SU-DHL-6 (cell line): ENCODE data around the gene GSK3B.

Experiments
- H2AFZ ChIP-seq: fragments of 200-600 bp; sonication (generic); 2 replicates; pipeline ENCODE4 v1.6.1; 2014; ENCODE audit warnings: low read depth, mild to moderate bottlenecking, moderate library complexity, mixed read lengths, antibody characterized with exemption, low read length; ENCODE audit not compliant: severe bottlenecking
- H3F3A ChIP-seq: fragments of 200-600 bp; shearing (Covaris generic); 2 replicates; pipeline ENCODE4 v1.6.0; 2016; ENCODE audit warnings: antibody characterized with exemption, mild to moderate bottlenecking; ENCODE audit not compliant: insufficient read depth
- H3K27ac ChIP-seq: fragments of 200-600 bp; sonication (generic); 2 replicates; pipeline ENCODE4 v1.5.1; 2016; ENCODE audit warnings: low read depth, mild to moderate bottlenecking, low read length, moderate library complexity, mixed read lengths
- H3K27me3 ChIP-seq: fragments of 200-600 bp; sonication (generic), shearing (Covaris generic); 2 replicates; pipeline ENCODE4 v1.6.0; 2014; ENCODE audit warnings: mild to moderate bottlenecking, low read length
- H3K36me3 ChIP-seq: fragments of 200-600 bp; sonication (generic); 2 replicates; pipeline ENCODE4 v1.6.1; 2014; ENCODE audit warnings: mild to moderate bottlenecking, low read length, mixed read lengths
- H3K4me2 ChIP-seq: fragments of 300-600, 200-600 bp; shearing (Covaris generic), sonication (generic); 2 replicates; pipeline ENCODE4 v1.6.0; 2014; ENCODE audit warnings: low read length, low read depth, mild to moderate bottlenecking; ENCODE audit not compliant: poor library complexity, severe bottlenecking
- H3K4me3 ChIP-seq: fragments of 200-600 bp; sonication (generic); 2 replicates; pipeline ENCODE4 v1.5.1; 2014; ENCODE audit warnings: antibody characterized with exemption, low read length, mild to moderate bottlenecking, mixed read lengths; ENCODE audit not compliant: insufficient read depth, poor library complexity, severe bottlenecking
- H3K79me2 ChIP-seq: fragments of 200-600 bp; sonication (generic); 2 replicates; pipeline ENCODE4 v1.6.1; 2014; ENCODE audit warnings: mild to moderate bottlenecking, low read length, moderate library complexity; ENCODE audit not compliant: insufficient read depth
- H3K9ac ChIP-seq: fragments of 200-600 bp; sonication (generic); 2 replicates; pipeline ENCODE4 v1.7.0; 2014; ENCODE audit warnings: mild to moderate bottlenecking, low read length
- H3K9me2 ChIP-seq: fragments of 200-600 bp; sonication (generic); replicated peaks from 2 replicates; pipeline ENCODE4 v1.6.1; 2014; ENCODE audit warnings: low read length; ENCODE audit not compliant: insufficient read depth
- H3K9me3 ChIP-seq: fragments of 200-600 bp; sonication (generic); 2 replicates; pipeline ENCODE4 v1.6.1; 2014; ENCODE audit warnings: low read length, mixed read lengths; ENCODE audit not compliant: insufficient read depth
- H4K20me1 ChIP-seq: fragments of 200-600 bp; sonication (generic); 2 replicates; pipeline ENCODE4 v1.6.1; 2014; ENCODE audit warnings: low read depth, mild to moderate bottlenecking, antibody characterized with exemption, low read length, moderate library complexity, mixed read lengths
- EZH2phosphoT487 ChIP-seq: fragments of 200-600 bp; sonication (generic), shearing (Covaris generic); conservative IDR thresholded peaks from 2 replicates; pipeline ENCODE4 v1.6.1; 2018; ENCODE audit warnings: mild to moderate bottlenecking, antibody characterized with exemption, low read length, moderate library complexity, mixed read lengths
- TF ChIP-seq, protein P1 (sequence below): fragments of 200-600 bp; sonication (generic); IDR thresholded peaks from one replicate; pipeline ENCODE4 v1.5.1; 2017; ENCODE audit warnings: antibody characterized with exemption, mild to moderate bottlenecking, low read length, moderate library complexity; ENCODE audit not compliant: insufficient read depth, poor library complexity, severe bottlenecking

Gene GSK3B

DNA sequence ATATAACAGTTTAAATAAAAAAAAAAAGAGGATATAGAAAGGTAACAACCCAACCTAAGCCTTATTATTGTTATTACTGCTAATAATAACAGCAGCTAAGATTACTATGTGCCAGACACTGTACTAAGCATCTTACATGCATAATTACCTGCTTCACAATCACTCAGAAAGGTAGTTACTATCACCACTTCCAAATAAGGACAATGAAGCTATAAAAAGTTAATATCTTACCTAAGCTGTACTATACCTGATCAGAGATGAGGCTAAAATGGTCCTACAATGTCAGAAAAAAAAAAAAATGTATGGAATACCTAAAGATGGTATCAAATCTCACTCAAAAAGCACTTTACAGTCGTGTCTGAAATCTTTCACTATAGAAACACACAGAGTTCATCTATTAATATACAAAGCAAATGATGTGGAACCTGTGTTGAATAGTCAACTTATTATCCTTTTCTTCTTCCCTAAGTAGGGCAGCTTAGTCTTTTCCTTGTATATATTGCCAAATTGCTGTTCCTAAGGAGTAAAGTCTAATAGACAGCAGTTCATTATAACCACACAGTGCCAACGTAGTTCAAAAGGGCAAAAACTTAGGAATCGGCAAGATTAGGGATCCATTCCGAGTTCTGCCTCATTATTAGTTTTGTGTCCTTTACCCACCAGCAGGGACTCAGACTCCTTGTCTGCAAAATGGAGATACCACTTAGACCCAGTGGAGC is 23.8 kb downstream of the GSK3B start:
- H3F3A ChIP-seq, result 0 out of 2 replicates have a peak, but pooled peaks cover 3% of the 10 kb centered on the region
- TF ChIP-seq, protein P1, sequence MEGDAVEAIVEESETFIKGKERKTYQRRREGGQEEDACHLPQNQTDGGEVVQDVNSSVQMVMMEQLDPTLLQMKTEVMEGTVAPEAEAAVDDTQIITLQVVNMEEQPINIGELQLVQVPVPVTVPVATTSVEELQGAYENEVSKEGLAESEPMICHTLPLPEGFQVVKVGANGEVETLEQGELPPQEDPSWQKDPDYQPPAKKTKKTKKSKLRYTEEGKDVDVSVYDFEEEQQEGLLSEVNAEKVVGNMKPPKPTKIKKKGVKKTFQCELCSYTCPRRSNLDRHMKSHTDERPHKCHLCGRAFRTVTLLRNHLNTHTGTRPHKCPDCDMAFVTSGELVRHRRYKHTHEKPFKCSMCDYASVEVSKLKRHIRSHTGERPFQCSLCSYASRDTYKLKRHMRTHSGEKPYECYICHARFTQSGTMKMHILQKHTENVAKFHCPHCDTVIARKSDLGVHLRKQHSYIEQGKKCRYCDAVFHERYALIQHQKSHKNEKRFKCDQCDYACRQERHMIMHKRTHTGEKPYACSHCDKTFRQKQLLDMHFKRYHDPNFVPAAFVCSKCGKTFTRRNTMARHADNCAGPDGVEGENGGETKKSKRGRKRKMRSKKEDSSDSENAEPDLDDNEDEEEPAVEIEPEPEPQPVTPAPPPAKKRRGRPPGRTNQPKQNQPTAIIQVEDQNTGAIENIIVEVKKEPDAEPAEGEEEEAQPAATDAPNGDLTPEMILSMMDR, result no peak
- no peak for TF ChIP-seq EZH2phosphoT487
- H4K20me1 ChIP-seq, result peaks cover 19% of the 10 kb centered on the region
- H3K9me3 ChIP-seq, result no peaks in the 10 kb centered on the region
- peaks cover 96% of the 10 kb centered on the region for H3K79me2 ChIP-seq
- no peak overlapping the region for H3K9ac ChIP-seq
- H2AFZ ChIP-seq, result no peak overlapping the region
- H3K27me3 ChIP-seq, result no peaks in the 10 kb centered on the region
- H3K9me2 ChIP-seq, result no peaks in the 10 kb centered on the region
- H3K4me3 ChIP-seq, result no peak overlapping the region
- H3K27ac ChIP-seq, result no peak overlapping the region
- peaks cover 19% of the 10 kb centered on the region; the same call in 1 of the 2 replicates for H3K36me3 ChIP-seq
- no peak overlapping the region for H3K4me2 ChIP-seq

DNA sequence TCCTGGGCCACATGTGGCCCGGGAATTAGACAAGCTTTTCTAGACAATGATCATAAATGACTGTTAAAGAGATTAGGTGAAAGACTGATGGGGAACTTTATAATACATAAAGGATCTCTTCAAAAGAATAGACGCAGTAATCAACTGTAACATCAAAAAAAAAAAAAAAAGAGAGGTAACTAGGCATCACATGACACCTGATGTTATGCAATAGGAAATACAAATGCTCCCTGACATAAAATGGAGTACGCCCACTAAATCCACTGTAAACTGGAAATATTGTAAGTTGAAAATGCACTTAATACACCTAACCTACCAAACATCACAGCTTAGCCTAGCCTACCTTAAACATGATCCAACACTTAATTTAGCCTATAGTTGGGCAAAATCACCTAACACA is 27.2 kb downstream of the GSK3B start:
- Histone ChIP-seq H3K4me3 (no peak overlapping the region), H2AFZ (no peak overlapping the region), H3K36me3 (peaks cover 12% of the 10 kb centered on the region; the same call in 1 of the 2 replicates), H3K4me2 (no peak overlapping the region), H4K20me1 (peaks cover 15% of the 10 kb centered on the region; the same call in 1 of the 2 replicates), H3K79me2 (peaks cover 96% of the 10 kb centered on the region), H3K9me2 (no peaks in the 10 kb centered on the region), H3K27me3 (no peaks in the 10 kb centered on the region), H3K9ac (no peak overlapping the region), H3K9me3 (no peaks in the 10 kb centered on the region), H3K27ac (no peak overlapping the region), H3F3A (no peaks in the 10 kb centered on the region)
- TF ChIP-seq, protein P1, result no peak
- TF ChIP-seq EZH2phosphoT487, result no peak

GRCh38 chr3:120066634-120067033 is 27.6 kb downstream of the GSK3B start:
- Histone ChIP-seq H3K9ac (no peak overlapping the region), H3K4me3 (no peak overlapping the region), H2AFZ (no peak overlapping the region), H3K36me3 (peaks cover 12% of the 10 kb centered on the region; the same call in 1 of the 2 replicates), H4K20me1 (peaks cover 12% of the 10 kb centered on the region; the same call in 1 of the 2 replicates), H3K27me3 (no peaks in the 10 kb centered on the region), H3K9me2 (no peaks in the 10 kb centered on the region), H3K79me2 (peaks cover 96% of the 10 kb centered on the region), H3F3A (no peaks in the 10 kb centered on the region), H3K27ac (no peak overlapping the region), H3K4me2 (no peak overlapping the region), H3K9me3 (no peaks in the 10 kb centered on the region)
- TF ChIP-seq, protein P1, result no peak
- TF ChIP-seq EZH2phosphoT487, result no peak
